ENCODE measurements around the gene MATN1. TPM values are rescaled to one million over a fixed set of nuclear protein-coding genes. Genes with fewer than 3 reads are reported as not detected.

Gene MATN1
- polyA plus RNA-seq, 1 donor (not counting 4 experiments of a cell fraction or from before 2014, with no cell fraction given): 0.05 TPM

DNA sequence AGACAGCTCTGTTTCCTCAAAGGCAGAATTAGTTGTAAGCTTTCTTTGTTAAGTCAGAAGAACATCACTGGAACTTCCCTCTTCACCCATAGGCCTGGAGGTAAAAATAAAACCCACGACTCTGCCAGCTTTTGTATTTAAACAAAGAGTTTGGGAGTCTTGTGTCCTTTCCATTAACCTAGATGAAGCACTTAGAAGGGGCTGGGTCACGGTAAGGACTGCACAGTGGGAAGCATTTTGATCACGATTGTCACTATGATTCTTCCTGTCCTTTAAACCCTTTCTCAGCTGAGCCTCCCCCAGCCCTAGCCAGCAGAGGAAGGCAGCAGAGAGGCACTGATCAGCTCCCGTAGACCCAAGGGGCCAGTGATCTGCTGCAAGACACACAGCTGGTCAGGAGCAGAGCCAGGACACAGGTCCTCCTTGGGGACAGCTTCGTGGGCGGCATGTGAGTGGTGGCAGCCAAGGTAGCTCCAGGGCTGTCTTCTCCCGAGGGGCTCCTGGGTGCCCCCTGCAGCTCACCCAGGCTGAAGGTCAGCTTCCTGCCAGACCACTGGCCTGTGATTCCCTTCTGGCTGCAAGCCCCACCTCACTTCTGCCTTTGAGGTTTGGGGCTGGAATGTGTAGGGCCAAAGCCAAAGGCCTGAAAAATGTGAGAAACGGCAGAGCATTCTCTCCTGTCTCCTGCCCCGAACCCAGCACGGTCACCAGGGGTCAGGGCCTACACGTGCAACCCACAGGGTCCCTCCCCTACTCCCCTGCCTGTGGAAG lies 38.2 kb upstream of the MATN1 start:
- H3K9me1 ChIP-seq (ENCODE audit: control insufficient read depth, extremely low read depth, insufficient read depth, low read length): no peaks in the 10 kb centered on the region
- no peak overlapping the region for H3K9ac ChIP-seq (ENCODE audit: control insufficient read depth, extremely low read depth, insufficient read depth, low read length)
- DNase-seq (ENCODE audit: low read depth, low spot score) (no peak), FAIRE-seq (no peak)
- H4K20me1 ChIP-seq (ENCODE audit: control insufficient read depth, extremely low read depth, insufficient read depth, low read length): no peaks in the 10 kb centered on the region
- H3K27me3 ChIP-seq (ENCODE audit: control insufficient read depth, extremely low read depth, insufficient read depth, low read length): peaks cover 17% of the 10 kb centered on the region
- no peaks in the 10 kb centered on the region for H3K36me3 ChIP-seq (ENCODE audit: control insufficient read depth in 2 of 2, extremely low read depth in 1 of 2, insufficient read depth in 2 of 2, low read length in 2 of 2)
- H2AFZ ChIP-seq (ENCODE audit: control insufficient read depth, low read length): no peak overlapping the region
- no peaks in the 10 kb centered on the region for H3K9me3 ChIP-seq (ENCODE audit: control insufficient read depth, low read depth, low read length)
- dilution Hi-C loops (cut with MboI; ENCODE audit: extremely low pct_ligation_motif_present, low sequenced_read_pairs): no loop called here
- TF ChIP-seq EZH2 (IDR thresholded peaks at IDR 0.05; ENCODE audit: low read length): no peak
- TF ChIP-seq CTCF (optimal IDR thresholded peaks at IDR 0.05 in 1 of 3, IDR thresholded peaks at IDR 0.05 in 1 of 3, conservative IDR thresholded peaks at IDR 0.05 in 1 of 3; ENCODE audit: extremely low read depth in 1 of 3, insufficient read depth in 2 of 3, low read length in 3 of 3): no peak
- no peak overlapping the region for H3K4me3 ChIP-seq (ENCODE audit: control insufficient read depth in 2 of 3, extremely low read depth in 1 of 3, insufficient read depth in 2 of 3, low read depth in 1 of 3, low read length in 3 of 3)
- no peak overlapping the region for H3K4me2 ChIP-seq (ENCODE audit: control insufficient read depth, extremely low read depth, insufficient read depth, low read depth, low read length)
- H3K79me2 ChIP-seq (ENCODE audit: control insufficient read depth, insufficient read depth, low read length): no peaks in the 10 kb centered on the region
- H3K27ac ChIP-seq (ENCODE audit: control insufficient read depth, insufficient read depth, low read length): no peak overlapping the region
- H3K4me1 ChIP-seq (ENCODE audit: control insufficient read depth, extremely low read depth, insufficient read depth, low read length): peaks cover 8% of the 10 kb centered on the region

GRCh38 chr1:30760596-30761324 lies 37.4 kb upstream of the MATN1 start:
- dilution Hi-C loops (cut with MboI; ENCODE audit: extremely low pct_ligation_motif_present, low sequenced_read_pairs): no loop called here
- Histone ChIP-seq H3K4me3 (ENCODE audit: control insufficient read depth in 2 of 3, extremely low read depth in 1 of 3, insufficient read depth in 2 of 3, low read depth in 1 of 3, low read length in 3 of 3) (no peak overlapping the region), H3K9ac (ENCODE audit: control insufficient read depth, extremely low read depth, insufficient read depth, low read length) (no peak overlapping the region), H3K79me2 (ENCODE audit: control insufficient read depth, insufficient read depth, low read length) (no peaks in the 10 kb centered on the region), H3K9me3 (ENCODE audit: control insufficient read depth, low read depth, low read length) (no peaks in the 10 kb centered on the region), H3K4me1 (ENCODE audit: control insufficient read depth, extremely low read depth, insufficient read depth, low read length) (peaks cover 16% of the 10 kb centered on the region), H3K27ac (ENCODE audit: control insufficient read depth, insufficient read depth, low read length) (no peak overlapping the region), H3K36me3 (ENCODE audit: control insufficient read depth in 2 of 2, extremely low read depth in 1 of 2, insufficient read depth in 2 of 2, low read length in 2 of 2) (no peaks in the 10 kb centered on the region), H3K9me1 (ENCODE audit: control insufficient read depth, extremely low read depth, insufficient read depth, low read length) (no peaks in the 10 kb centered on the region), H4K20me1 (ENCODE audit: control insufficient read depth, extremely low read depth, insufficient read depth, low read length) (no peaks in the 10 kb centered on the region), H3K27me3 (ENCODE audit: control insufficient read depth, extremely low read depth, insufficient read depth, low read length) (peaks cover 17% of the 10 kb centered on the region), H3K4me2 (ENCODE audit: control insufficient read depth, extremely low read depth, insufficient read depth, low read depth, low read length) (no peak overlapping the region), H2AFZ (ENCODE audit: control insufficient read depth, low read length) (no peak overlapping the region)
- no peak for FAIRE-seq
- DNase-seq (ENCODE audit: low read depth, low spot score): no peak
- TF ChIP-seq EZH2 (IDR thresholded peaks at IDR 0.05; ENCODE audit: low read length) (no peak), CTCF (optimal IDR thresholded peaks at IDR 0.05 in 1 of 3, IDR thresholded peaks at IDR 0.05 in 1 of 3, conservative IDR thresholded peaks at IDR 0.05 in 1 of 3; ENCODE audit: extremely low read depth in 1 of 3, insufficient read depth in 2 of 3, low read length in 3 of 3) (no peak)

Measured in keratinocyte (primary cell).